H1 (cell line): ENCODE data around the gene FCER2. TPM values are rescaled to one million over a fixed set of nuclear protein-coding genes. Genes with fewer than 3 reads are reported as not detected.

ENCODE experiments used
- BACH1 ChIP-seq: IDR thresholded peaks from 2 replicates; pipeline ENCODE4 v1.6.1; 2012; ENCODE audit warnings: low read length, improper control_type of control experiment
- BCL11A ChIP-seq, 2 experiments: IDR thresholded peaks; one replicate each; pipeline ENCODE4 v1.6.1; 2011; ENCODE audit warnings: low read depth in 2 of 2, low read length in 2 of 2, mild to moderate bottlenecking in 2 of 2
- BRCA1 ChIP-seq: IDR thresholded peaks from 2 replicates; pipeline ENCODE4 v1.6.1; 2012; ENCODE audit warnings: low read depth, low read length, improper control_type of control experiment
- CBX5 ChIP-seq: fragments of 300-800, 300-1000 bp; sonication (generic); IDR thresholded peaks from 2 replicates; pipeline ENCODE4 v1.7.1; 2016; ENCODE audit warnings: antibody characterized with exemption, low read length, low read depth
- HDAC2 ChIP-seq, 2 experiments: fragments of 300-600 bp in 1 of 2; sonication (generic) in 1 of 2; IDR thresholded peaks; 2 replicates each; pipeline ENCODE4 v1.6.1; 2011 to 2012; ENCODE audit warnings: low read depth in 2 of 2, low read length in 2 of 2, mild to moderate bottlenecking in 2 of 2, moderate library complexity in 2 of 2, borderline replicate concordance in 1 of 2, inconsistent platforms in 1 of 2
- HDAC6 ChIP-seq: IDR thresholded peaks from one replicate; pipeline ENCODE4 v1.7.1; 2012; ENCODE audit warnings: low read depth, mild to moderate bottlenecking, inconsistent platforms, low read length, moderate library complexity
- MAX ChIP-seq: IDR thresholded peaks from 2 replicates; pipeline ENCODE4 v1.6.1; 2012; ENCODE audit warnings: inconsistent platforms
- POLR2AphosphoS5 ChIP-seq: IDR thresholded peaks from 2 replicates; pipeline ENCODE4 v1.6.1; 2011; ENCODE audit warnings: low read depth, low read length
- TAF7 ChIP-seq: optimal IDR thresholded peaks from 2 replicates; pipeline ENCODE3; 2011; ENCODE audit warnings: low read depth, mild to moderate bottlenecking, inconsistent platforms, low read length, moderate library complexity, borderline replicate concordance
- YY1 ChIP-seq: IDR thresholded peaks from 2 replicates; pipeline ENCODE4 v1.6.1; 2011; ENCODE audit warnings: low read depth, mild to moderate bottlenecking, low read length
- polyA plus RNA-seq, 7 experiments: library from polyadenylated mRNA; depleted of rRNA in 3 of 7; stranded (reverse) in 5 of 7; unstranded in 2 of 7; fragments of >200 nt in 5 of 7; fragments of 200-250 nt in 2 of 7; gene quantifications; 1 replicate in 5 of 7; 2 replicates in 1 of 7; 4 replicates in 1 of 7; pipeline versions ENCODE4 v1.2.1 to v1.2.3, GENCODE V29; 2011 to 2013; ENCODE audit warnings: missing spikeins in 2 of 7, mixed read lengths in 2 of 7
- total RNA-seq: library from RNA; stranded (reverse); fragmentation: NEBNext Ultra II Directional; extraction: Animal tissue kit (Norgen Biotek cat#: 25700); gene quantifications from 2 replicates; pipeline ENCODE4 v1.2.1, GENCODE V29; 2021

Gene FCER2
- total and polyA plus RNA-seq, 2 of the 8 experiments (the other 6 are each of a cell fraction or from before 2014, with no cell fraction given), result 0.67 TPM; not detected in 1

- TF ChIP-seq CBX5 (no peak), HDAC6 (no peak), HDAC2 (IDR thresholded peaks at IDR 0.05; ENCODE audit: borderline replicate concordance in 1 of 2, low read depth in 2 of 2, low read length in 2 of 2) (peak in 1 of 2 experiments; percentile 43; a peak in 1 of 4 replicates), POLR2AphosphoS5 (no peak), BCL11A (IDR thresholded peaks at IDR 0.05; ENCODE audit: low read depth in 2 of 2, low read length in 2 of 2) (peak in 1 of 2 experiments; percentile 55), BACH1 (no peak), YY1 (peak; percentile 77), TAF7 (no peak), BRCA1 (no peak), MAX (0 out of 2 replicates have a peak, but pooled peaks have one; percentile 34)
These were observed 46.8 kb upstream of the FCER2 start (continued) for GRCh38 chr19:7748756-7749155.
